Memory B cell (primary cell): ENCODE data around the gene FLT1.

Experiments
- ATAC-seq: fragments of 150-1000 bp; cut with Tn5 transposase; 2 replicates; pipeline ENCODE4 v1.10.0; 2021; ENCODE audit warnings: low read depth, mild to moderate bottlenecking, moderate library complexity
- DNase-seq, 2 donors: peaks; one replicate each; pipeline ENCODE4 v3.0.0; 2022; ENCODE audit warnings: low spot score in 2 of 2
- H3K27ac Mint-ChIP-seq: one replicate; pipeline ENCODE4 v1.8.0; 2022; ENCODE audit warnings: mild to moderate bottlenecking, moderate library complexity, mixed read lengths
- H3K27me3 Mint-ChIP-seq: one replicate; pipeline ENCODE4 v1.8.0; 2022; ENCODE audit warnings: mixed read lengths
- H3K36me3 Mint-ChIP-seq: one replicate; pipeline ENCODE4 v1.8.0; 2022; ENCODE audit warnings: mild to moderate bottlenecking, mixed read lengths
- H3K4me1 Mint-ChIP-seq: one replicate; pipeline ENCODE4 v1.8.0; 2022; ENCODE audit warnings: mixed read lengths
- H3K4me3 Mint-ChIP-seq: one replicate; pipeline ENCODE4 v1.8.0; 2022; ENCODE audit warnings: mild to moderate bottlenecking, moderate library complexity, mixed read lengths
- H3K9me3 Mint-ChIP-seq: one replicate; pipeline ENCODE4 v1.8.0; 2022; ENCODE audit warnings: mixed read lengths

FLT1 gene

GRCh38 chr13:28406733-28407266 lies 88.1 kb downstream of the FLT1 start:
- DNase-seq = no peak
- H3K36me3 Mint-ChIP-seq = no peaks in the 10 kb centered on the region
- no peaks in the 10 kb centered on the region for H3K27me3 Mint-ChIP-seq
- peaks cover 2% of the 10 kb centered on the region for H3K4me1 Mint-ChIP-seq
- H3K9me3 Mint-ChIP-seq = no peaks in the 10 kb centered on the region
- no peak overlapping the region for H3K4me3 Mint-ChIP-seq
- no peak overlapping the region for H3K27ac Mint-ChIP-seq
- no peak for ATAC-seq

DNA sequence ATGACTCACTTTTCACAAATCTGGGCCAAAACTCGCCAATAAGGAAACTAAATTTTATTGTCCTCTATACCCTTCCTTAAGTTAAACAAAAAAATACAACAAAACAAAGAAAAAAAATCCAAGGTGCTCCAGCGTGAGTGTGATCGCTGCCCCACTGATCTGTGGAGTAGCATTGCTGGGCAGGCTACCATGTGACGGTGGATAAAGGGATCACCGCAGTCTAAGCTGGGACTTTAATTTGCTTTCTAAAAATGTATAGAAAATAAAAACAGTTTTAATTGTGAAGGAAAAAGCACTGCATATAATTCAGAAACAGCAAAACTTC lies 92.9 kb downstream of the FLT1 start:
- no peaks in the 10 kb centered on the region for H3K27me3 Mint-ChIP-seq
- H3K36me3 Mint-ChIP-seq = no peaks in the 10 kb centered on the region
- H3K4me1 Mint-ChIP-seq = peaks cover 2% of the 10 kb centered on the region
- ATAC-seq (no peak), DNase-seq (no peak)
- H3K9me3 Mint-ChIP-seq = no peaks in the 10 kb centered on the region
- no peak overlapping the region for H3K27ac Mint-ChIP-seq
- no peak overlapping the region for H3K4me3 Mint-ChIP-seq

DNA sequence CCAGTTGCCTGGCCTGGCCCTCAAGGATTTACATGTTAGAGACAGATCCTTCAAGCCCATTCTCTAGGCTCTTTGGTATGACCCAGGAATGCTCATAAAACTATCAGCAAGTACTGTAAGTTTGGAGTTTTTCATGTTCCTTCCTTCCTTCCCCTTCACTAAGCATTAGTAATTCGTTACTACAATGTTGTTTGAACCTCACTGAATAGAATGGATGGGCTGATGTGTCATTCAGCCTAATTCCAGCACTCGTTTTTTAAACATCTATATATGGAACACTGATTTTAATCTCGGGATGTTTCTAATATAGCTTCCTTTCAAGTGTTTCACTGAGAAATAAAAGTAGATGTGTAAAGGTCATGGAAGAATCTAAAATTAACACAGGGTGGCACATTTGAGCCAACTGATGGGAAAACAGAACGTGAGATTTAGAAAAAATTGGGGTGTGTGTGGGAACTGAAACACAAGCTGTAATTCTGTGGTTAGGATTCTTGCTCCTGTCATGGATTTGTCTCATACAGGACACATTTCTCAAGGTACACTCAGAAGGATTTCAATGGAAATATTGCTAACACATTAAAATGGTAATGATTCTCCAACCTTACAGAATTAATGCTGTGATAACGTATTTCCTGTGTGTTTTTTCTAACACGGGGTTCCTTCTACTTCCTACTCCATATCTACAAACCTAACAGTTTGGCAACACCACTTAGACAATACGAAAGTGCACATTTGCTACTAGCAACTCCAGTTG lies 93.4 kb downstream of the FLT1 start:
- no peak for ATAC-seq
- Mint-ChIP-seq H3K4me1 (peaks cover 2% of the 10 kb centered on the region), H3K4me3 (no peak overlapping the region), H3K36me3 (peaks cover 2% of the 10 kb centered on the region), H3K9me3 (no peaks in the 10 kb centered on the region), H3K27ac (no peak overlapping the region), H3K27me3 (no peaks in the 10 kb centered on the region)
- DNase-seq = no peak

- Mint-ChIP-seq H3K36me3 (peaks cover 5% of the 10 kb centered on the region), H3K9me3 (no peaks in the 10 kb centered on the region), H3K4me1 (peaks cover 3% of the 10 kb centered on the region), H3K27me3 (no peaks in the 10 kb centered on the region), H3K27ac (no peak overlapping the region), H3K4me3 (no peak overlapping the region)
- no peak for DNase-seq
- no peak for ATAC-seq
Measured at GRCh38 chr13:28396053-28396452, 98.9 kb downstream of the FLT1 start.

DNA sequence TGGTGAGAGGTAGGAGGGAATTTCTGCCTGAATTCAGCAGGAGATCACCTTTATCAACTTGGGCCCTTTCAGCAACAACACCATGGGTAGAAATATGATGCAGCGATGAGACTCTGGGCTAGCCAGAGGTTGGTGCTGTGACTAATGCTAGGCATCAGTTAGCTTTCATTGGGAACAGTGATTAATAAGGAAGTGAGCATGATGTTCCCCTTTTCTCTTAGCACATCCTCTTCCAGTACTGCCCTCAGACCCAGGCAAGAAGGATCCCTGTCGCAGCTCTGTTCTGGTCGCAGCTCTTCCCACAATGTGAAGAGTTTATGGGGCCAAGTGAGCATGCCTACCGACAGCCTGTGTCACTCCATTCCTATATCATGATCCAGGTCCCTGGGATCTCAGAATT lies 100.5 kb downstream of the FLT1 start:
- Mint-ChIP-seq H3K9me3 (no peaks in the 10 kb centered on the region), H3K36me3 (peaks cover 8% of the 10 kb centered on the region), H3K4me3 (no peak overlapping the region), H3K27me3 (no peaks in the 10 kb centered on the region), H3K27ac (no peak overlapping the region), H3K4me1 (peaks cover 3% of the 10 kb centered on the region)
- ATAC-seq (no peak), DNase-seq (no peak)

DNA sequence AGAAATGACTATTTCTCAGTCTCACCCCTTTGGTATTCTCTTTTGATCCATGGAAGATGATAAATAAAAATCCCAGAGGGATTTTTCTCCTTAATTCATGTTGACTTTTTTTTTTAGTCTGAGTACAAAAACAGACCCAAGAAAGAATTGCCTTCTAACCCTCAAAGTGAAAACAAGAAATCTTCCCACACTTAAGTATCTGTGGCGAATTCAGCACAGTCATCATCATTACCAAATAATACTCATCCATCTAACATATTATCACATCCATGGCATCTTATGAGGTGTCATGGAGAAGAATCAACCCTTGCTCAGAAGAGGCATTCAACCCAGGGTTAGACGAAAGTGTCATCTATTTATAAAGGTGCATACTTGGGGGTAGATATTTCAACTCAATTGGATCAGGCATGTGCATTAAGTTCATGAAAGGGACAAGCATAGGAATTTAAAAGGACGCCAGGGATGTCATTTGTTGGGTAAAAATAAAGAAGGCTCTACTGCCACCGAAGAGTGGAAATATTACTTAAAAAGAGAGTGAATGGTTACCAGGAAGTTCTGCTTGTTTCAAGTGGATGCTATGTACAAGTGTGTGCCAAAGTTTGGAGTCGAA lies 101.9 kb downstream of the FLT1 start:
- no peak for ATAC-seq
- no peak for DNase-seq
- H3K4me1 Mint-ChIP-seq = peaks cover 3% of the 10 kb centered on the region
- H3K27me3 Mint-ChIP-seq = no peaks in the 10 kb centered on the region
- H3K9me3 Mint-ChIP-seq = no peaks in the 10 kb centered on the region
- no peak overlapping the region for H3K4me3 Mint-ChIP-seq
- peaks cover 8% of the 10 kb centered on the region for H3K36me3 Mint-ChIP-seq
- H3K27ac Mint-ChIP-seq = no peak overlapping the region

DNA sequence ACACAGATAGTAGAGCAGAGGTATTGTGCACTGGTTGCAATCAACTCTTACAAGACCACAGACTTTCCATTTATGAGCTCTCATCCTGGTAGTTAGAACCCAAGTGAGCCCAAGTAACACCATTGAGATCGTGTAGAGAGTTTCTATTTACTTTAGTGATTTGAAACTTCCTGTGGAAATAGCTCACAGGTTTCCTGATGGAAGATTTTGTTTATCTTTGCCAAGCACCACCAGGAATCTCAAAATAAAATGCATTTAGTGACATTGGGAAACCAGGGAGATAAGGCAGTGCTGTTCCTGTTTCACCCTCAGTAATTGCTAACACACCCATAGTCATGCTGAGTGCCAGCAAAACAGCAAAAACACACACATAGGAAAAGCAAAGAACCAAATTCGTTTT lies 102.5 kb downstream of the FLT1 start:
- Mint-ChIP-seq H3K4me1 (peaks cover 3% of the 10 kb centered on the region), H3K9me3 (no peaks in the 10 kb centered on the region), H3K36me3 (peaks cover 8% of the 10 kb centered on the region), H3K4me3 (no peak overlapping the region), H3K27ac (no peak overlapping the region), H3K27me3 (no peaks in the 10 kb centered on the region)
- DNase-seq = no peak
- ATAC-seq = no peak

GRCh38 chr13:28387740-28388501 lies 107.0 kb downstream of the FLT1 start:
- Mint-ChIP-seq H3K4me3 (no peak overlapping the region), H3K27me3 (no peaks in the 10 kb centered on the region), H3K36me3 (peaks cover 3% of the 10 kb centered on the region), H3K9me3 (no peaks in the 10 kb centered on the region), H3K27ac (no peak overlapping the region), H3K4me1 (peaks cover 7% of the 10 kb centered on the region)
- no peak for DNase-seq
- ATAC-seq = no peak

GRCh38 chr13:28385362-28385761 lies 109.6 kb downstream of the FLT1 start:
- Mint-ChIP-seq H3K9me3 (no peaks in the 10 kb centered on the region), H3K36me3 (peaks cover 3% of the 10 kb centered on the region), H3K4me1 (peaks cover 7% of the 10 kb centered on the region), H3K27ac (no peak overlapping the region), H3K4me3 (no peak overlapping the region), H3K27me3 (no peaks in the 10 kb centered on the region)
- DNase-seq (no peak), ATAC-seq (no peak)

GRCh38 chr13:28384789-28385188 lies 110.1 kb downstream of the FLT1 start:
- no peak for ATAC-seq
- Mint-ChIP-seq H3K27me3 (no peaks in the 10 kb centered on the region), H3K27ac (no peak overlapping the region), H3K4me3 (no peak overlapping the region), H3K36me3 (peaks cover 3% of the 10 kb centered on the region), H3K9me3 (no peaks in the 10 kb centered on the region), H3K4me1 (peaks cover 7% of the 10 kb centered on the region)
- DNase-seq = no peak

- DNase-seq (no peak), ATAC-seq (no peak)
- H3K4me3 Mint-ChIP-seq = no peak overlapping the region
- H3K27ac Mint-ChIP-seq = no peak overlapping the region
- H3K36me3 Mint-ChIP-seq = no peaks in the 10 kb centered on the region
- H3K27me3 Mint-ChIP-seq = peaks cover 2% of the 10 kb centered on the region
- peaks cover 5% of the 10 kb centered on the region for H3K4me1 Mint-ChIP-seq
- no peaks in the 10 kb centered on the region for H3K9me3 Mint-ChIP-seq
Measured at GRCh38 chr13:28380319-28380718, 114.6 kb downstream of the FLT1 start.

DNA sequence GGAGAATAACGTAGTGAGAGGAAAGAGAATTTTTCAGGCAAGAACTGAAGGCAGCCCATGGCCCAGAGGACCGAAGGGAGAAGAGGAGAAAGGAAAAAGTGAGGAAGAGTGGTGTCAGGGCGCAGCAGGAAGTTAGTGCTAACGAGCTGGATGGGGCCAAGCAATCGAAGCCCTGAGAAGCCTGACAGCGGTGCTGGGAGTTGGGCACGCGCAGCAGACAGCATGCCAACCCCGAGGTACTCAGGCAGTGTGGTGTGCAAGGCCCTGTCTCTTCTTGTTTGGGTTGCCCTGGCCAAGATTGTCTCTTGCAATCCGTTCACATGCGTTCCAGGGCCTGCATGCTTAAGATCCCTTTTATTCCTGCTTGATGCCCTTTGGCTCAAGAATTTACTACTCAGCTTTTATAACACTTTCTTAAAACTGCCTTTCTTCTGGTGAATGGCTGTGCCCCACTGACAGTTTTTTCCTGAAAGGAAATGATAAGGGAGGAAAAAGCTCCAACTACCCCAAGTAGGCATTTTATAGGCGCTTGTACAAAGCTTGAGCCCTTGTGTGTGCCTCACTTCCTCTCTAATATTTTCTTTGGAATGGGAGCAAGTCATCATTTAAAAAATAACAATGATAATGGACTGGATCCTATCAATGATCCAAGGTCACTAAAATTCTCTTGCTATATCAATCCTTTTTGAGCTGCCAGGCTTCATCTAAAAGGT lies 115.4 kb downstream of the FLT1 start:
- DNase-seq (no peak), ATAC-seq (no peak)
- Mint-ChIP-seq H3K27me3 (peaks cover 2% of the 10 kb centered on the region), H3K27ac (no peak overlapping the region), H3K9me3 (no peaks in the 10 kb centered on the region), H3K4me1 (peaks cover 1% of the 10 kb centered on the region), H3K36me3 (no peaks in the 10 kb centered on the region), H3K4me3 (no peak overlapping the region)

- Mint-ChIP-seq H3K4me3 (no peak overlapping the region), H3K9me3 (no peaks in the 10 kb centered on the region), H3K27me3 (peaks cover 2% of the 10 kb centered on the region), H3K4me1 (no peaks in the 10 kb centered on the region), H3K27ac (no peak overlapping the region), H3K36me3 (no peaks in the 10 kb centered on the region)
- ATAC-seq (no peak), DNase-seq (no peak)
Measured at GRCh38 chr13:28376604-28377003, 118.3 kb downstream of the FLT1 start.
